GM21367 (cell line): ENCODE results near the gene PHOSPHO1.

Source experiments
- ATAC-seq: cut with Tn5 transposase; IDR thresholded peaks from one replicate; pipeline ENCODE4 v1.9.1; 2021; ENCODE audit not compliant: unreplicated experiment

Gene PHOSPHO1

DNA sequence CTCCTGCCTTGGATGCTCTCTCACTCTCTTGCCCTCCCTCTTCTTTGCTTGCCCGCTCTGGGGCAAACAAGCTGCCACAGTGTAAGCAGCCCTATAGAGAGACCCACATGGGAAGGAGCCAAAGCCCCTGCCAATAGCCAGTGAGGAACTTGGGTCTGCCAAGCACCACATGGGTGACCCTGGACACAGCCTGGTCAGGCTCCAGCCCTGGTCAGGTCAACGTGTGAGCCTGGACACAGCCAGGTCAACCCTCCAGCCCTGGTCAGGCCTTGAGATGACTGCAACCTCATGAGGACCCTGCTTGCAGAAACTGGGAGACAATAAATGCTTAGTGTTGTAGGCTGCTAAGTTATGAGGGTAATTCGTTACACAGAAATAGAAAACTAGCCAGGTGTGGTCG is 14.3 kb upstream of the PHOSPHO1 start:
- no peak for ATAC-seq

DNA sequence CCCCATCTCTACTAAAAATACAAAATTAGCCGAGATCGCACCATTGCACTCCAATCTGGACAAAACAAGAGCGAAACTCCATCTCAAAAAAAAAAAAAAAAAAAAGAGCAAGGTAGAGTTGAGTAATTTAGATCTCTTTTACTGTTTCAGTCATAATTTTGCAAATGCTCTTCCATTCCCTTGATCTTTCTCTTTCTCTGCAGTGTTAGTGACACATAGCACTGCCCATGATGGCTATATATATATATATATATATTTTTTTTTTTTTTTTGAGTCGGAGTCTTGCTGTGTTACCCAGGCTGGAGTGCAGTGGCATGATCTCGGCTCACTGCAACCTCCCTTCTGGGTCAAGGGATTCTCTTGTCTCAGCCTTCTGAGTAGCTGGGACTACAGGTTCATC is 12.2 kb upstream of the PHOSPHO1 start:
- no peak for ATAC-seq

DNA sequence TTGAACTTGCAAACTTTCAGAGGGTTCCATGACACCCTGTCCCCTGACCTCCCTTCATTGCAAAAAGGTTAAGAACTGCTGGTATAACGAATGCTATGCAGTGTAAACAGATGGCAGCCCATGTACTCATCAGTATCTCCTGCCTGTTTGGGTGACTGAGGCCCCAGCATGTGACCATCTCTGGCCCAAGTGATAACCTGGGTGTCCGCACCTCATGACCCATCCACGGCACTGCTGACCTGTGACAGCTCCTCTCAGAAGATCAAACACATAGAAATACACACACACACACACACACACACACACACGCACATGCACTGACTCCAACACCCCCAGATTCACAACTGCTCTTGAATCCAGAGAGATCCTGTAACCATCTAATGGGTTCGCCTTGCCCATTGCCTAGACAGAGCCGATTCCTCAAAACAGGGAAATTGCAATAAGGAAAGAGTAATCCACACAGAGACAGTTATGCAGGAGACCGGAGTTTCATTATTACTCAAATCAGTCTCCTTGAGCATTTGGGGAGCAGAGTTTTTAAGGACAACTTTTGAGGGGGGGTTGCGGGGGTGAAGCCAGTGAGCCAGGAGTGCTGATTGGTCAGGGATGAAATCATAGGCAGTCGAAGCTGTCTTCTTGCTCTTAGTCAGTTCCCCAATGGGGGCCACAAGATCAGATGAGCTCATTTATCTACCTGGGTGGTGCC is 11.3 kb upstream of the PHOSPHO1 start:
- ATAC-seq, result no peak

DNA sequence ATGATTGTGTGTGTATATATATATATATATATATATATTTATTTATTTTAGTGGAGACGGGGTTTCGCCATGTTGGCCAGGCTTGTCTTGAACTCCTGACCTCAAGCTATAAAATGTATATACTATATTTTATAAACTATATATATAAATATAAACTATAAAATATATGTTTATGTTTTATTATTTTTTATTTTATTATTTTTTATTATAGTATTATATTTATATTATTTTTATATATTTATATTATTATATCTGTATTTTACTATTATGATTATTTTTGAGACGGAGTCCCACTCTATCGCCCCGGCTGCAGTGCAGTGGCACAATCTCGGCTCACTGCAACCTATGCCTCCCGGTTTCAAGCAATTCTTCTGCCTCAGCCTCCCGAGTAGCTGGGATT is 10.5 kb upstream of the PHOSPHO1 start:
- no peak for ATAC-seq

- no peak for ATAC-seq
Measured at GRCh38 chr17:49240619-49241018, 10.0 kb upstream of the PHOSPHO1 start.

DNA sequence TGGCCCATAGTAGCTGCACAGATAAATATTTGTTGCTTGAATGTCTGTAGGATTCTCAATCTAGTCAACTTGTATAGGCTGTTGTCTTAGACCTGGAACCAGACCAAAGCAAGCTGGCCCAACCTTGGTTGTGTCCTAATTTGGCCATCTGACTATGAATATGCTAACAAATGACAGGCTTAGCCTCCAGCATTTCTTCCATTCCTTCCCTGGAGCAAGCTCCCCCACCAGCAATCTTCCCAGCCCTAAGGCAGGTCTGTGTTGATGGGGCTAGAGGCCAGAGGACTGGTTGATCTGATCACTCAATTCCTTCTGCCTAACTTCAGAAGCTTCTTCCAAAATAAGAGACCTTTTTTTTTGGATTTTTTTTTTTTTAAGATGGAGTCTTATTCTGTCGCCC is 9.4 kb upstream of the PHOSPHO1 start:
- no peak for ATAC-seq

DNA sequence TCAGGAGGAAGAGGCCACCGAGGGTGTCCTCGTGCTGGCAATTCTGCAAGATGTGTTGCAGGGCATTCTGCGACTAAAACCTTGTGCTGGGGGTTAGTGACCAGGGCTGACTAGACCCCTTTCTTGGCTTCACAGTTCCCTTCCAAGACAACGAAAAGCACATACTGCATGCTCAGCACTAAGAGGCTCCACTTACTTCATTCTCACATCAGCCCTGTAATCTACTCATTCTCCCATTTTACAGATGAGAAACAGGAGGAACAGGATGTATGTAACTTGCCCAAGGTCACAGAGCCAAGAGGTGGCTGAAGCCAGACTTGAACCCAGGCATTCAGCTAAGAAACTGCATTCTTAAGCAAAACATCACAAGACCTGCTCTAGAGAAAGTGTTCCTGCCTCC is 5.3 kb upstream of the PHOSPHO1 start:
- ATAC-seq, result no peak

GRCh38 chr17:49234509-49235080 is 4.0 kb upstream of the PHOSPHO1 start:
- no peak for ATAC-seq

- no peak for ATAC-seq
Measured at GRCh38 chr17:49231563-49231894, 942 bp upstream of the PHOSPHO1 start.

DNA sequence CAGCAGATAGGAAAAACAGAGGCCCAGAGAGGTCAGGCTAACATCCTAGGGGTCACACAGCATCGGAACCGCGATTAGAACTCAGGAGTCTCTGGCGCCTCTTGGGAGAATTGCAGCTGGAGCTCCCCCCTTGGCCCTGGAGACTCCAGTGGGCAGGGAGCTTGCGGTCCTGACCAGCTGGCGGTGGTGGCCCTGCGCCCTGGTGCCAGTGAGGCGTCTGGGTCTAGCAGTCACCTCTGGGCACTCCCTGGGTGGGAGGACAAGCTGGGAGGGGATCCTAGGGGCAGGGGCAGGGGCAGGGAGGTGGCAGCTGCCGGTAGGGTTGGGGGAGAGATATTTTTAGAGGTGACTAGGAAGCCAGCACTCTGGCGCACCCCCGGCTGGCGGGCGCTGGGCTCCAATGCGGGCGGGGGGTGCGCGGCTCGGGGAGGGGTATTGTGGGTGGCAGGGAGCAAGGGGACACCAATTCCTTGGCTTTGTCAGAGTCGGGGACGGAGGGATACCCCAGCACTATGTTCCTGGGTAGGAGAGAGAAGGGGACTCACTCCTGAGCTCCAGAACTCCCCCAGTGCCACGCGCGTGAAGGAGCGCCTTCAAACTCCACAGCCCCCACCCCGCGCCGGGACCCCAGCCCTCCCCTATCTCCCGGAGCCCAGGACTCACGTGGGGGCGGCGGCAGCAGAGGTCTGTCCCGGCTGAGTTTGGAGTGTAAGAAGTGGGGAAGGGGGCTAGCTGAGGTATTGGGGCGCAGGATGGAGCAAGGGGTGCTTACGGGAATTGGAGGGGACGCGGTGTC is 584 bp downstream of the PHOSPHO1 start:
- no peak for ATAC-seq

DNA sequence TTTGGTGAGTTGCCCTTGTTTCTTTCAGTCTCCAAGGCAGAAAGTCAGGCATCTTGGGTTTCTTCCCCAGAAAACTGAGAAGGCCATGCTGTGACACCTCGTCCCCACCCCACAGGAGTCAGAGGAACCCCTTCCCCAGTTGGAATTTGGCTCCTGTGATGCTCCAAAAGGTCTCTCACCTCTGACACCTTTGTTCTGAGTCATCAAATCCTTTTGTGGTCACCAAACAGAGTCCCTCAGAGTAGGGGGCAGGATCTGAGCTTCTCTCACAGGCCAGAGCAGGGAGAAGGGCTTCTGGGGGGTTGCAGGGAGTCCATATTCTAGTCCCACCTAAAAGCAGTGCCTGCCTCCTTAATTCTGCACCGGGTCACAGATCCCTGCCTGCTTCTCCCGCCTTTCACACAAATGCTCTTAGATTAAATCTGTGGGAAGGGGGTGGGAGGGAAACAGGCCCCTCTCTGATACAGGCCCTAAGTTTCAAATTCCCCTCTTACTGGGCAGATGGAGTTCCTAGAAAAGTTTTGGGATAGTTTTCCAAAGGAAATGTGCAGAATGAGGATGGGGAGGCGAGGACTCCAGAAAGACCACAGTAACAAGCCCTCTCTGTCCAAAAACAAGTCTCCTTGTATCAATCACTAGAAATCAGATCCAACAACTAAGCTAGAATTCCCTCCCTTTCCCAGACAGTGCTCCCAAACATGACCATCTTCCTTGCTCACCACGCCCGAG is 1.3 kb downstream of the PHOSPHO1 start:
- ATAC-seq, result no peak

DNA sequence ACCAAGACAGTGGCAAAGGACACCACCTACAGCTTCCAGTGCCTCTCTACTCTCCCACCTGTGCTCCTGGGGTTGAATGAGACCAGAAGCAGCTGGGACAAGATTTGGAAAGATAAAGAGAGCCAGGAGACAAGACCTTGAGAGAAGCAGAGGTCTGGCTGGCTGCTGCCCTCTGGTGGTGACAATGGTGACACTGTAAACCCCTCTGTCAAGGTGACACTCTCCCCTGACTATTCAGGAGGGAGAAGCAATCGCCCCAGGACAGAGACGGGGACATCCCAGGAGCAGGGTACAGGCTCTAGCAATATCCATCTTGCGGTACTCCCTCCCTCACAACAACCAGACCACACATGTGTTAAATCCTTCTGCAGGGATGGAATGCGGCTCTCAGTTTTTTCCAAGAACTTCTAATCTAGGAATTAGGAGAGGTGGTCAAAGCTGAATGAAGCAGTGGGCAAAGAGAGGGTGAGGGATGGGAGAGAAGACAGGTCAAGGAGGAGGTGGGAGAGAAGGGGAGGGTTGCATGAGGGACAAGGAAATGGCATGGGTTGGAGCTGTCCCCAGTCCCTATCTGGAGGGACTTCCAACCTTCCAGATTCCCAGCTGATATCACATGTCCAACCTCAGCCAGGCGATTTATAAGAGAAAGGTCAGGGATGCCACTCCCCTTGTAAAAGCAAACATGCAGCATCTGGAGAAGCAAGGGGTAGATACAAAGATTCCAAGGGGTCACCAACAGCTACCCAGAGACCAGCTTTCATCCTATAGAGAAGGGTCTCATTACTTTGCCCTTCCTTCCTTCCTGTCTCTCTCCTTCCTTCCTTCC is 2.9 kb downstream of the PHOSPHO1 start:
- ATAC-seq, result no peak

DNA sequence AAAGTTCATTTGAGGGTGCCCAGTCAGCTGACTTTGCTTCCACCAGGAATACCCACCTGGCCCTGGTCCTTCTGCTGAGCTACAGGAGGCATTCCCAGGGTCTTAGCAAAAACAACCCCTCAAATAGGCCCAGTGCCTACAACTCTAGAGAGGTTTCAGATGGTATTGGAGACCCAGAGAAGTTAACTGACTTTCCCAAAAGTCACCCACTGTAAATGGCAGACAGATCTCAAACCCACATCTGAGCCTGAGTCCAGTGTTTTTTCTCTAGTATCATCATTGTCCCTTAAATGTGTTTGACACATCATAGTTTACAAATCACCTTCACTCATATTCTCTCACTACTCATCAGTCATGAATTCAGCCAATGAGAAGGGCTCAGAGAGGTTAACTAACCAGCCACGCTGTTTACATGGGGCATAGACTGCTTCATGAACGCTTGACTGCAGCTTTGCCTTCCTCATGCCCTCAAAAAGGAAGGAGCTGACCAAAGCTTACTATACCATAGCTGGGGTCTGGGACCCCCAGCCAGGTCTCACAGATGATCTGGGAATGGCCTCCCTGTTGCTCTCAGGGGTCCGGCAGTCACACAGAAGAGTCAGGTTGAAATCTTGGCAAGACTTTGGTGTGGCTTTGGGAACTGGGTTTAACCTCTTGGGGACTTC is 3.7 kb downstream of the PHOSPHO1 start:
- ATAC-seq, result no peak

DNA sequence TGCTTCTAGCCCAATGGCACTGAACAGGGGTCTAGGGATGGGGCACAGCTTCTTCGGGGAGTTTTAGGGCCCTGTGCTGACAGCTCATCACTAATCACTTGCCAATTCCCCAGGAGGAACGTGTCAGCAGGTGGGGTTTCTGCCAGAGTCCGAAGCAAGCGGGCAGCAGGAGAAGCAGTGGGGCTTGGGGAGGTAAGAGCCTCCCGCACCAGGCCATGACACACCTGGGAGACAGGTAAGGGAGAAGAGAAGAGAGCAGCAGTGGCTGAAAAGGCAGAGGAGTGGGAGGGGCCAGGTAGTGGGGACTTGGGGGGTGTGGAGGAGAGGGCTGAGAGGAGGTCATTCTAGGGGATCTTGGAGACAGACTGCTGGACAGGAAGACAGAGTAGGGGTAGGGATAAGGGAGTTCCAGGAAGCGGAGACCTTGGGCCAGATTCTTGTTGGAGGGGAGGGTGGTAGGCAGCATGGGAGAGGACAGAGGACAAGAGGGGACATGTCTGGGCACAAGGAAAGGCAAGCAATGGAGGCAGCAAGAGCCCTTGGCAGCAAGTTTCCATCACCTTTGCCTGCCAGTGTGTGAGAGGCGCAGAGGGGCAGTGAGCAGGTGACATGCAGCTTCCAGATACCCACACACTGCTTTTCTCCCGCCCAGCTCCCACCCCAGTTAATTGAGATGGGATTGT is 4.9 kb downstream of the PHOSPHO1 start:
- no peak for ATAC-seq

DNA sequence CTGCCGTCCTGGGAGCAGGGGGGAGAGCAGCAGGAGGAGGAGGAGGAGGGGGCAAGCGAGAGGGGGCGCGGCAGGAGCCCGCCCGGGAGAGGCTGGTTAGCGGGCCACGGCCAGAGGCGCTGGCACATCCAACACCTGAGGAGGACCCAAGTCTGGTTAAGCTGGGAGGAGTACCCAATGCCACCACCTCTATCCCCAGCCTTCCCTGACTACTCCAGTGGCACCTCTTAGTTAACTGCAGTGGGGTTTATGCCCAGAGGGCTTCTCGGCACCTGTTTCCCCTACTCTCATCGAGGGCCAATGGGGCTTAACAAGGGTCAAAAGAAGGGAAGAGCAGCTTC is 5.6 kb downstream of the PHOSPHO1 start:
- ATAC-seq, result no peak

DNA sequence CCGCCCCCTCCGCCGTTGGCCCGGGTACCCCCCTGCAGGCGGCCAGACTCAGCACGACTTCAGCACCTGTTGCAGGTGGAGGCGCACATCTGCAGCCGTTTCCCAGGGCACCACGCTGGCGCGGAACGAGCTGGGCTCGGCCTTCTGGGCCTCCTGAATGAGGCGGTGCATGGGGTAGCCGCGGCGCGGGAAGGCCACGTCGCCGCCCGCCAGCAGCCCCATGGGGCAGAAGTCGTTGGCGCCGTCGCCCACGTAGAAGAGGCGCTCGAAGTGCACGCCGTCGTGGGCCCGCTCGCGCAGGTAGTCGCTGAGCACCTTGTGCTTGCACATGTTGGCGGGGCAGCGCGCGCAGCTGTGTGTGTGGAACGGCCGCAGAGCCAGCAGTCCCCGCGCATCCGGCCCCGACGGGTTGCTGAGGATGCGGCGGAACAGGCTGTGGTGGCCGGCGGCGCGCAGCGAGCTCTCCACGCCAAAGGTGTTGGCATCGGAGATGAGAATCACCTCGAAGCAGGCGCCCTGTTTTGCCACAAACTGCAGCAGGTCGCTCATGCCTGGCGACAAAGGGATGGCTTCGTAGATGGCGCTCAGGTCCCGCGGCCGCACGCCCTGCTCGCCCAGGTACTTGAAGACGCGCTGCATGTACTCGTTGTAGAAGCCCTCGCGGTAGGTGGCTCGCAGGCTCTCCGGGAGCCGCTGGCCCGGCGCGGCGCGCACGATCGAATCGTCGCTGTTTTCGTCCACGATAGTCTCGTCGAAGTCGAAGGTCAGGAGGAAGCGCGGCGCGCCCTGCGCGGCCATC is 6.2 kb downstream of the PHOSPHO1 start:
- ATAC-seq, result no peak

- ATAC-seq, result no peak
Measured at GRCh38 chr17:49223517-49224197, 6.9 kb downstream of the PHOSPHO1 start.

GRCh38 chr17:49223168-49223516 is 7.4 kb downstream of the PHOSPHO1 start:
- ATAC-seq, result no peak

DNA sequence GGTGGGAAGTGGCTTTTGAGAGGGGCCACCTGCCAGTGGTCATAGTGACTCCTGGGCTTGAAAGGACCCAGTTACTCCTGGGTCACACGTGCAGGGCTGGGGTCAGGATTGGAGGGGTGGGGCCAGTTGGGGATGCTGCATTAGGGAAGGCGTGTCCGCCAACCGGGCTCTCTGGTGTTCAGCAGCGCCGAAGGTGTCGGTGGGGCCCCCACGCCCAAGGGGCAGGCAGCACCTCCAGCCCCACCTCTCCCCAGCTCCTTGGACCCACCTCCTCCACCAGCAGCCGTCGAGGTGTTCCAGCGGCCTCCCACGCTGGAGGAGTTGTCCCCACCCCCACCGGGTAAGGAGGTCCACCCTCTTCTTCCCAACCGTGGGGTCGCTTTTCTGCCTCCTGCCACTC is 10.6 kb downstream of the PHOSPHO1 start:
- no peak for ATAC-seq
